Gastroesophageal sphincter (tissue), 4 donors: Measurements from ENCODE around the gene HARS1. TPM values are rescaled to one million over a fixed set of nuclear protein-coding genes. Genes with fewer than 3 reads are reported as not detected.

Experiments
- ATAC-seq: fragments of 150-250 bp; one replicate; pipeline ENCODE4 v1.9.1; 2016; ENCODE audit warnings: mild to moderate bottlenecking, moderate library complexity
- H3K27ac ChIP-seq, 4 donors: fragments of 200-600 bp; sonication (generic) in 3 of 4; 1 replicate in 3 of 4; 2 replicates in 1 of 4; pipeline ENCODE4 v1.5.1; 2016 to 2019
- H3K27me3 ChIP-seq: fragments of 200-600 bp; sonication (generic); one replicate; pipeline ENCODE4 v1.5.1; 2019
- H3K36me3 ChIP-seq, 2 donors: fragments of 200-600 bp; sonication (generic); one replicate each; pipeline ENCODE4 v1.5.1; 2019; ENCODE audit warnings: control low read depth in 1 of 2
- H3K4me1 ChIP-seq, 3 donors: fragments of 200-600 bp; sonication (generic); 1 replicate in 2 of 3; 2 replicates in 1 of 3; pipeline ENCODE4 v1.5.1; 2016 to 2019; ENCODE audit warnings: control low read depth in 2 of 3
- H3K4me3 ChIP-seq, 2 donors: fragments of 200-600 bp; sonication (generic); one replicate each; pipeline ENCODE4 v1.5.1; 2019; ENCODE audit warnings: mild to moderate bottlenecking in 1 of 2, moderate library complexity in 1 of 2
- H3K9me3 ChIP-seq, 3 donors: fragments of 200-600 bp; sonication (generic); one replicate each; pipeline ENCODE4 v1.5.1; 2017 to 2019; ENCODE audit warnings: control low read depth in 2 of 3
- EP300 ChIP-seq: sonication (generic); formaldehyde crosslinking; IDR thresholded peaks from one replicate; pipeline ENCODE4 v1.6.1; 2017; ENCODE audit warnings: antibody characterized with exemption, mild to moderate bottlenecking
- POLR2A ChIP-seq, 2 donors: fragments of 450-650 bp; IDR thresholded peaks; one replicate each; pipeline ENCODE4 v1.6.1; 2017; ENCODE audit warnings: antibody characterized with exemption in 2 of 2, mild to moderate bottlenecking in 2 of 2, moderate library complexity in 1 of 2
- POLR2AphosphoS5 ChIP-seq: sonication (generic); formaldehyde crosslinking; IDR thresholded peaks from one replicate; pipeline ENCODE4 v1.6.1; 2017; ENCODE audit warnings: antibody characterized with exemption
- WGBS, 2 donors: methylation state at CpG; one replicate each; pipeline ENCODE4 v1.1.5; 2018; ENCODE audit warnings: low coverage in 1 of 2; 5-methylcytosine and 5-hydroxymethylcytosine counted together
- total RNA-seq, 4 donors: library from RNA; depleted of rRNA; stranded (reverse); fragments of >200 nt; gene quantifications; one replicate each; pipeline ENCODE4 v1.1.0, GENCODE V29; 2016
- TF ChIP-seq, protein P1 (sequence below), 4 experiments: fragments of 200-600 bp in 2 of 4; fragments of 450-650 bp in 2 of 4; sonication (generic) in 1 of 4; IDR thresholded peaks; one replicate each; pipeline ENCODE4 v1.5.1; 2017 to 2019; ENCODE audit warnings: antibody characterized with exemption in 4 of 4, mild to moderate bottlenecking in 2 of 4, moderate library complexity in 2 of 4

HARS1 gene
- total RNA-seq, 4 donors from 2014 or later, result 65.9 to 67.9 (median 67.1) TPM

- ATAC-seq, result no peak
- H3K9me3 ChIP-seq, result no peaks in the 10 kb centered on the region
- TF ChIP-seq EP300 (no peak), POLR2A (IDR thresholded peaks at IDR 0.05) (no peak), POLR2AphosphoS5 (no peak)
- TF ChIP-seq, protein P1, sequence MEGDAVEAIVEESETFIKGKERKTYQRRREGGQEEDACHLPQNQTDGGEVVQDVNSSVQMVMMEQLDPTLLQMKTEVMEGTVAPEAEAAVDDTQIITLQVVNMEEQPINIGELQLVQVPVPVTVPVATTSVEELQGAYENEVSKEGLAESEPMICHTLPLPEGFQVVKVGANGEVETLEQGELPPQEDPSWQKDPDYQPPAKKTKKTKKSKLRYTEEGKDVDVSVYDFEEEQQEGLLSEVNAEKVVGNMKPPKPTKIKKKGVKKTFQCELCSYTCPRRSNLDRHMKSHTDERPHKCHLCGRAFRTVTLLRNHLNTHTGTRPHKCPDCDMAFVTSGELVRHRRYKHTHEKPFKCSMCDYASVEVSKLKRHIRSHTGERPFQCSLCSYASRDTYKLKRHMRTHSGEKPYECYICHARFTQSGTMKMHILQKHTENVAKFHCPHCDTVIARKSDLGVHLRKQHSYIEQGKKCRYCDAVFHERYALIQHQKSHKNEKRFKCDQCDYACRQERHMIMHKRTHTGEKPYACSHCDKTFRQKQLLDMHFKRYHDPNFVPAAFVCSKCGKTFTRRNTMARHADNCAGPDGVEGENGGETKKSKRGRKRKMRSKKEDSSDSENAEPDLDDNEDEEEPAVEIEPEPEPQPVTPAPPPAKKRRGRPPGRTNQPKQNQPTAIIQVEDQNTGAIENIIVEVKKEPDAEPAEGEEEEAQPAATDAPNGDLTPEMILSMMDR (IDR thresholded peaks at IDR 0.05), result no peak
- H3K4me1 ChIP-seq, result peaks cover 8 to 49% (median 25%) of the 10 kb centered on the region in 3 donors
- no peak overlapping the region for H3K4me3 ChIP-seq
- 90 to 100% methylated on average over 1 to 2 of the region's 4 CpGs for WGBS, 2 donors
- H3K27ac ChIP-seq, result no peak overlapping the region
- H3K36me3 ChIP-seq, result peaks cover 14 to 69% of the 10 kb centered on the region in 2 donors
- H3K27me3 ChIP-seq, result no peaks in the 10 kb centered on the region
Measured at GRCh38 chr5:140696891-140697492, 5.8 kb upstream of the HARS1 start.

GRCh38 chr5:140694276-140694675, 3.1 kb upstream of the HARS1 start:
- Histone ChIP-seq H3K36me3 (peaks cover 14 to 61% of the 10 kb centered on the region in 2 donors), H3K4me3 (no peak overlapping the region), H3K9me3 (no peaks in the 10 kb centered on the region), H3K27ac (no peak overlapping the region), H3K4me1 (peaks cover 2 to 47% (median 21%) of the 10 kb centered on the region in 3 donors), H3K27me3 (no peaks in the 10 kb centered on the region)
- WGBS, 2 donors, result 43 to 100% methylated on average over 1 to 3 of the region's 5 CpGs
- no peak for TF ChIP-seq EP300
- TF ChIP-seq POLR2AphosphoS5, result no peak
- TF ChIP-seq, protein P1 (IDR thresholded peaks at IDR 0.05), result no peak
- no peak for TF ChIP-seq POLR2A (IDR thresholded peaks at IDR 0.05)
- ATAC-seq, result no peak

GRCh38 chr5:140690376-140690932, 716 bp downstream of the HARS1 start:
- ATAC-seq, result no peak
- H3K36me3 ChIP-seq, result peaks cover 0 to 49% of the 10 kb centered on the region in 2 donors
- 61 to 66% methylated on average over 4 to 8 of the region's 8 CpGs for WGBS, 2 donors
- peak overlapping the region; percentile 1 to 88 (median 86) for H3K27ac ChIP-seq
- H3K9me3 ChIP-seq, result no peaks in the 10 kb centered on the region
- H3K4me1 ChIP-seq, result peaks cover 2 to 50% (median 21%) of the 10 kb centered on the region in 3 donors
- no peaks in the 10 kb centered on the region for H3K27me3 ChIP-seq
- peak overlapping the region; percentile 66 to 77 for H3K4me3 ChIP-seq
- TF ChIP-seq POLR2A (IDR thresholded peaks at IDR 0.05), result no peak

DNA sequence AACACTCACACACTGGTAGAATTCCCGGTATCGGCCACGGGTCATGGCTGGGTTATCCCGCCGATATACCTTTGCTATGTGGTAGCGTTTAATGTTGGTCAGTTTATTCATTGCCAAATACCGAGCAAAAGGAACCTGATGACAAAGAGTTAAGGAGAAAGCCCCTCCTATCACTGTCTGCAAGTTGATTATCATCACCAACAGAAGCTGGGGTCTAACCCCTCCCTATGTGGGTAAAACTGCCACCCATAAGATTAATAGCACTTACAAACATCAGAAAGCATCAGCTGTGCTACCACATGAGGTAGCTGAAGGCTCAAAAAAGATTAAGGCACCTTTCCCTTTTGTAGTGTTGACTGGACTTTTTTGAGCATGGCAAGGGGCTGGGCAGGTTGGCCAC, 12.2 kb downstream of the HARS1 start:
- H3K27ac ChIP-seq, result no peak overlapping the region
- no peaks in the 10 kb centered on the region for H3K4me1 ChIP-seq
- peaks cover 0 to 100% of the 10 kb centered on the region in 2 donors for H3K36me3 ChIP-seq
- TF ChIP-seq POLR2A (IDR thresholded peaks at IDR 0.05) (no peak), EP300 (no peak), POLR2AphosphoS5 (no peak)
- TF ChIP-seq, protein P1 (IDR thresholded peaks at IDR 0.05), result no peak
- H3K9me3 ChIP-seq, result no peaks in the 10 kb centered on the region
- no peak overlapping the region for H3K4me3 ChIP-seq
- 94 to 100% methylated on average over 6 of the region's 7 CpGs for WGBS, 2 donors
- no peak for ATAC-seq
- H3K27me3 ChIP-seq, result no peaks in the 10 kb centered on the region

DNA sequence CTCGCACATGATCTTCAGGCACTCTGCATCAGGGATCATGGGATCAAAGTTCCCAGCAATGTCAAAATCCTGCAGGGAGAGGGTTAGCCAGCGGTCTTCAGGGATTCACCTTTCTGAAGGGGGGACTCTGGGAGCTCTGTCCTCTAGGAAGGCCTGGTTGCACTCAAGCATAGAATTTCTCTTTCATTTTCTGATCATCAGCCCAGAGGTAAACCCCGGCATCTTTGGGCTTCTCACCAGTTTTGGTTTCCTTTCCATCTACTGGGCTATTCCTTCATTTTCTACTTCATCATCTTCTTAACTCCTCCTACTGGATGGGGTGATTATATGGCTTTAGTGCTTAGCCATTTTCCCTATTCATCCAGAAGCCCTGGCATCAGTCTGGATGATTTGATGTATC, 13.2 kb downstream of the HARS1 start:
- H3K27ac ChIP-seq, result no peak overlapping the region
- H3K9me3 ChIP-seq, result no peaks in the 10 kb centered on the region
- 94 to 100% methylated on average over 2 to 3 of the region's 3 CpGs for WGBS, 2 donors
- ATAC-seq, result no peak
- TF ChIP-seq, protein P1 (IDR thresholded peaks at IDR 0.05), result no peak
- TF ChIP-seq EP300 (no peak), POLR2A (IDR thresholded peaks at IDR 0.05) (no peak), POLR2AphosphoS5 (no peak)
- no peaks in the 10 kb centered on the region for H3K27me3 ChIP-seq
- H3K4me1 ChIP-seq, result peaks cover 0 to 2% (median 0%) of the 10 kb centered on the region in 3 donors
- H3K36me3 ChIP-seq, result peaks cover 0 to 100% of the 10 kb centered on the region in 2 donors
- no peak overlapping the region for H3K4me3 ChIP-seq
